H1 (cell line): Measurements from ENCODE around the gene SMIM23. TPM values are rescaled to one million over a fixed set of nuclear protein-coding genes. Genes with fewer than 3 reads are reported as not detected.

Source experiments
- CTCF ChIA-PET: fragments of 300-600 bp; sonication (Branson Sonifier 250); formaldehyde crosslinking; loops from one replicate; lab custom pipeline; 2021; ENCODE audit not compliant: partially characterized antibody; lab: Charles Lee
- POLR2A ChIA-PET: fragments of 300-600 bp; sonication (Branson Sonifier 250); formaldehyde crosslinking; loops from one replicate; lab custom pipeline; 2021; ENCODE audit warnings: inconsistent platforms; ENCODE audit not compliant: partially characterized antibody; lab: Charles Lee
- DNase-seq, 2 experiments: peaks; one replicate each; pipeline versions ENCODE4 v3.0.0 to v3.0.0-alpha.2; 2010 to 2022; ENCODE audit warnings: low spot score in 2 of 2, low read depth in 1 of 2, mixed read lengths in 1 of 2
- FAIRE-seq: peaks from 2 replicates; lab custom pipeline; 2011; peaks lifted over from hg19 to GRCh38; lab: Jason Lieb, UNC
- H2AFZ ChIP-seq: 2 replicates; pipeline ENCODE4 v1.8.1; 2012; ENCODE audit warnings: low read length, inconsistent platforms
- H2AK5ac ChIP-seq: 2 replicates; pipeline ENCODE4 v1.6.1; 2013; ENCODE audit warnings: low read depth, low read length
- H2BK120ac ChIP-seq: replicated peaks from 2 replicates; pipeline ENCODE3; 2013; ENCODE audit warnings: low read depth, low read length, inconsistent platforms
- H2BK12ac ChIP-seq: 2 replicates; pipeline ENCODE4 v1.6.1; 2013; ENCODE audit warnings: low read depth, low read length
- H2BK15ac ChIP-seq: 2 replicates; pipeline ENCODE4 v1.6.1; 2013; ENCODE audit warnings: low read length
- H2BK20ac ChIP-seq: 2 replicates; pipeline ENCODE4 v1.6.1; 2013; ENCODE audit warnings: low read length
- H2BK5ac ChIP-seq: 2 replicates; pipeline ENCODE4 v1.6.1; 2013; ENCODE audit warnings: low read depth, low read length
- H3K14ac ChIP-seq: 2 replicates; pipeline ENCODE4 v1.6.1; 2013; ENCODE audit warnings: inconsistent platforms; ENCODE audit not compliant: insufficient read length
- H3K18ac ChIP-seq: 2 replicates; pipeline ENCODE4 v1.6.1; 2013; ENCODE audit warnings: low read length; ENCODE audit errors: extremely low read depth
- H3K23ac ChIP-seq: 2 replicates; pipeline ENCODE4 v1.6.1; 2013; ENCODE audit warnings: inconsistent platforms; ENCODE audit not compliant: insufficient read length
- H3K23me2 ChIP-seq: 2 replicates; pipeline ENCODE4 v1.6.1; 2013; ENCODE audit warnings: low read depth, low read length
- H3K27ac ChIP-seq: 2 replicates; pipeline ENCODE4 v1.6.1; 2011; ENCODE audit warnings: low read depth, low read length, inconsistent platforms
- H3K27me3 ChIP-seq, 4 experiments: replicated peaks in 1 of 4; 1 replicate in 1 of 4; 2 replicates in 3 of 4; pipeline versions ENCODE4 v1.6.1 to v1.8.1; 2011 to 2013; ENCODE audit warnings: low read length in 3 of 4, mild to moderate bottlenecking in 3 of 4, inconsistent platforms in 2 of 4, mixed read lengths in 2 of 4, moderate library complexity in 1 of 4; ENCODE audit not compliant: control insufficient read depth in 3 of 4, insufficient read depth in 3 of 4; ENCODE audit errors: extremely low read depth in 1 of 4
- H3K36me3 ChIP-seq, 4 experiments: 2 replicates each; pipeline versions ENCODE4 v1.6.1 to v1.8.1; 2011 to 2013; ENCODE audit warnings: mild to moderate bottlenecking in 4 of 4, low read length in 3 of 4, moderate library complexity in 2 of 4, control low read depth in 1 of 4, inconsistent platforms in 1 of 4; ENCODE audit not compliant: insufficient read depth in 4 of 4, control insufficient read depth in 2 of 4
- H3K4ac ChIP-seq: replicated peaks from 2 replicates; pipeline ENCODE3; 2013; ENCODE audit warnings: low read length, low read depth, mixed read lengths, inconsistent platforms; ENCODE audit not compliant: insufficient read length
- H3K4me1 ChIP-seq, 4 experiments: replicated peaks in 1 of 4; 1 replicate in 1 of 4; 2 replicates in 3 of 4; pipeline versions ENCODE4 v1.6.1 to v1.8.1; 2011 to 2013; ENCODE audit warnings: low read length in 3 of 4, inconsistent platforms in 2 of 4, mixed read lengths in 1 of 4; ENCODE audit not compliant: insufficient read depth in 4 of 4, control insufficient read depth in 3 of 4
- H3K4me2 ChIP-seq, 2 experiments: 2 replicates each; pipeline versions ENCODE4 v1.6.1 to v1.8.1; 2011 to 2013; ENCODE audit warnings: low read depth in 2 of 2, low read length in 2 of 2, control low read depth in 1 of 2, inconsistent platforms in 1 of 2, mild to moderate bottlenecking in 1 of 2; ENCODE audit not compliant: insufficient read depth in 1 of 2
- H3K4me3 ChIP-seq, 4 experiments: fragments of 200-600, 300-600 bp in 1 of 4; sonication (generic), shearing (Covaris generic), sonication (Bioruptor Twin) in 1 of 4; 2 replicates each; pipeline versions ENCODE4 v1.5.1 to v1.8.1; 2011 to 2016; ENCODE audit warnings: low read length in 4 of 4, low read depth in 3 of 4, control low read depth in 2 of 4, inconsistent platforms in 2 of 4, mild to moderate bottlenecking in 2 of 4, mixed read lengths in 1 of 4, moderate library complexity in 1 of 4; ENCODE audit not compliant: insufficient read depth in 2 of 4; ENCODE audit errors: extremely low read depth in 1 of 4
- H3K56ac ChIP-seq: replicated peaks from 2 replicates; pipeline ENCODE3; 2013; ENCODE audit warnings: low read depth, mild to moderate bottlenecking, mixed read lengths, low read length, inconsistent platforms; ENCODE audit not compliant: insufficient read length
- H3K79me1 ChIP-seq: 2 replicates; pipeline ENCODE4 v1.6.1; 2013; ENCODE audit warnings: low read depth, low read length, control low read depth
- H3K79me2 ChIP-seq, 2 experiments: 2 replicates each; pipeline versions ENCODE4 v1.6.1 to v1.8.1; 2012 to 2013; ENCODE audit warnings: low read length in 2 of 2, mild to moderate bottlenecking in 2 of 2, inconsistent platforms in 1 of 2; ENCODE audit not compliant: insufficient read depth in 2 of 2, control insufficient read depth in 1 of 2
- H3K9ac ChIP-seq, 4 experiments: replicated peaks in 1 of 4; 1 replicate in 1 of 4; 2 replicates in 3 of 4; pipeline versions ENCODE4 v1.6.1 to v1.8.1; 2011 to 2013; ENCODE audit warnings: low read depth in 3 of 4, low read length in 3 of 4, control low read depth in 2 of 4, mild to moderate bottlenecking in 2 of 4, moderate library complexity in 2 of 4, inconsistent platforms in 1 of 4; ENCODE audit errors: extremely low read depth in 1 of 4
- H3K9me3 ChIP-seq, 2 experiments: 2 replicates each; pipeline versions ENCODE4 v1.6.1 to v1.8.1; 2012 to 2013; ENCODE audit warnings: mild to moderate bottlenecking in 2 of 2, moderate library complexity in 2 of 2, control low read depth in 1 of 2, inconsistent platforms in 1 of 2, low read depth in 1 of 2, low read length in 1 of 2, mixed read lengths in 1 of 2; ENCODE audit not compliant: insufficient read depth in 2 of 2
- H4K20me1 ChIP-seq, 2 experiments: replicated peaks in 1 of 2; 2 replicates each; pipeline versions ENCODE3 to v1.8.1; 2011 to 2013; ENCODE audit warnings: inconsistent platforms in 2 of 2, low read length in 2 of 2, mild to moderate bottlenecking in 1 of 2; ENCODE audit not compliant: insufficient read depth in 2 of 2, control insufficient read depth in 1 of 2
- H4K5ac ChIP-seq: 2 replicates; pipeline ENCODE4 v1.6.1; 2013; ENCODE audit warnings: low read length, low read depth, mixed read lengths, inconsistent platforms; ENCODE audit not compliant: insufficient read length
- H4K8ac ChIP-seq: 2 replicates; pipeline ENCODE4 v1.8.0; 2013; ENCODE audit warnings: mild to moderate bottlenecking, moderate library complexity, low read length, inconsistent platforms; ENCODE audit not compliant: insufficient read depth; ENCODE audit errors: extremely low read depth
- H4K91ac ChIP-seq: replicated peaks from 2 replicates; pipeline ENCODE3; 2013; ENCODE audit warnings: low read length, mixed read lengths, inconsistent platforms; ENCODE audit not compliant: insufficient read length
- CBX8 ChIP-seq: fragments of 300-800, 300-1000 bp; sonication (generic); IDR thresholded peaks from 2 replicates; pipeline ENCODE4 v1.7.1; 2016; ENCODE audit warnings: low read depth, low read length, borderline replicate concordance
- CHD1 ChIP-seq: IDR thresholded peaks from 2 replicates; pipeline ENCODE4 v1.6.1; 2012; ENCODE audit warnings: low read depth, low read length, improper control_type of control experiment
- CTBP2 ChIP-seq: IDR thresholded peaks from 2 replicates; pipeline ENCODE4 v1.7.0; 2011; ENCODE audit warnings: borderline replicate concordance, mild to moderate bottlenecking, moderate library complexity, mixed read lengths, low read length; ENCODE audit not compliant: insufficient read depth, insufficient read length
- EGR1 ChIP-seq: IDR thresholded peaks from 2 replicates; pipeline ENCODE4 v1.6.1; 2011; ENCODE audit warnings: low read depth, low read length, borderline replicate concordance
- EP300 ChIP-seq, 2 experiments: IDR thresholded peaks; 1 replicate in 1 of 2; 2 replicates in 1 of 2; pipeline ENCODE4 v1.6.1; 2011 to 2012; ENCODE audit warnings: low read depth in 2 of 2, low read length in 2 of 2, mild to moderate bottlenecking in 2 of 2, borderline replicate concordance in 1 of 2, inconsistent platforms in 1 of 2, moderate library complexity in 1 of 2
- GABPA ChIP-seq: IDR thresholded peaks from 2 replicates; pipeline ENCODE4 v1.6.1; 2011; ENCODE audit warnings: mild to moderate bottlenecking, low read length, moderate library complexity, borderline replicate concordance; ENCODE audit not compliant: insufficient read depth
- HDAC2 ChIP-seq, 2 experiments: fragments of 300-600 bp in 1 of 2; sonication (generic) in 1 of 2; IDR thresholded peaks; 2 replicates each; pipeline ENCODE4 v1.6.1; 2011 to 2012; ENCODE audit warnings: low read depth in 2 of 2, low read length in 2 of 2, mild to moderate bottlenecking in 2 of 2, moderate library complexity in 2 of 2, borderline replicate concordance in 1 of 2, inconsistent platforms in 1 of 2
- KDM4A ChIP-seq: IDR thresholded peaks from one replicate; pipeline ENCODE4 v1.7.1; 2012; ENCODE audit warnings: low read depth, mild to moderate bottlenecking, moderate library complexity, low read length, inconsistent platforms; ENCODE audit not compliant: severe bottlenecking
- SAP30 ChIP-seq: fragments of 300-600 bp; sonication (generic); IDR thresholded peaks from 2 replicates; pipeline ENCODE4 v1.7.1; 2012; ENCODE audit warnings: low read length, moderate library complexity, mild to moderate bottlenecking, inconsistent platforms; ENCODE audit not compliant: insufficient read depth, insufficient replicate concordance
- SP2 ChIP-seq: IDR thresholded peaks from 2 replicates; pipeline ENCODE4 v1.6.1; 2012; ENCODE audit warnings: mild to moderate bottlenecking, low read length, inconsistent platforms
- WGBS, 2 experiments: shearing (Covaris generic) in 1 of 2; methylation state at CpG; one replicate each; pipeline versions ENCODE4 v1.1.6 to v1.1.7; 2013 to 2015; ENCODE audit warnings: low lambda C conversion rate in 2 of 2, mixed read lengths in 2 of 2, inconsistent platforms in 1 of 2, low coverage in 1 of 2, missing lambda C conversion rate in 1 of 2; ENCODE audit not compliant: insufficient replicate concordance in 2 of 2, insufficient coverage in 1 of 2, insufficient read length in 1 of 2; ENCODE audit errors: extremely low coverage in 1 of 2, missing lambda C conversion rate in 1 of 2; 5-methylcytosine and 5-hydroxymethylcytosine counted together
- polyA plus RNA-seq, 7 experiments: library from polyadenylated mRNA; depleted of rRNA in 3 of 7; stranded (reverse) in 5 of 7; unstranded in 2 of 7; fragments of >200 nt in 5 of 7; fragments of 200-250 nt in 2 of 7; gene quantifications; 1 replicate in 5 of 7; 2 replicates in 1 of 7; 4 replicates in 1 of 7; pipeline versions ENCODE4 v1.2.1 to v1.2.3, GENCODE V29; 2011 to 2013; ENCODE audit warnings: missing spikeins in 2 of 7, mixed read lengths in 2 of 7
- total RNA-seq: library from RNA; stranded (reverse); fragmentation: NEBNext Ultra II Directional; extraction: Animal tissue kit (Norgen Biotek cat#: 25700); gene quantifications from 2 replicates; pipeline ENCODE4 v1.2.1, GENCODE V29; 2021
- TF ChIP-seq, protein P1 (sequence below): IDR thresholded peaks from 2 replicates; pipeline ENCODE4 v1.6.1; 2011; ENCODE audit warnings: low read length, improper control_type of control experiment

Gene SMIM23
- total and polyA plus RNA-seq, 2 of the 8 experiments (the other 6 are each of a cell fraction or from before 2014, with no cell fraction given) = not detected

DNA sequence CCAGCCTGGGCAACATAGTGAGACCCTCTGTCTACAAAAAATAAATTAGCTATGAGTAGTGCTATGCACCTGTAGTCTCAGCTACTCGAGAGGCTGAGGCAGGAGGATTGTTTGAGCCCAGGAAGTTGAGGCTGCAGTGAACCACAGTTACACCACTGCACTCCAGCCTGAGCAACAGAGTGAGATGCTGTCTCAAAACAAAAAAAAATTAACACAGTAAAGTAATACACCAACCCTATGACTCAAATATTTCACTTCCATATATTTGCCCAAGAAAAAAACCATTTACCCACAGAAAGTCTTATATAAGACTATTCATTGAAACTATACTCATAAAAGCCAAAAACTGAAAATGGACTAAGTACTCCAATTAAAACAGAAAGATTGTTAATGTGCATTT, 16.2 kb downstream of the SMIM23 start:
- no peak overlapping the region for H2AK5ac ChIP-seq
- H3K27me3 ChIP-seq = peaks cover 0 to 7% (median 2%) of the 10 kb centered on the region in 4 experiments; a peak in 4 of 7 replicates
- no peak overlapping the region for H2BK120ac ChIP-seq
- no peak overlapping the region for H3K4ac ChIP-seq
- no peaks in the 10 kb centered on the region for H3K79me2 ChIP-seq
- FAIRE-seq (no peak), DNase-seq (no peak)
- H3K4me1 ChIP-seq = peaks cover 0 to 8% (median 5%) of the 10 kb centered on the region in 4 experiments; a peak in 5 of 7 replicates
- CTCF ChIA-PET = interaction anchor here (1.3 to 1.7 kb wide), 3 partner anchors 9 to 44 kb away, joined by 3 to 5 read pairs (median 4); no protein-coding TSS in a partner anchor
- H2BK15ac ChIP-seq = no peak overlapping the region
- no peaks in the 10 kb centered on the region for H3K36me3 ChIP-seq
- H4K20me1 ChIP-seq = no peaks in the 10 kb centered on the region
- H2BK20ac ChIP-seq = no peak overlapping the region
- POLR2A ChIA-PET = interaction anchor here (1.3 kb wide), 2 partner anchors 10 to 21 kb away, joined by 3 read pairs; no protein-coding TSS in a partner anchor
- H3K79me1 ChIP-seq = no peaks in the 10 kb centered on the region
- no peak overlapping the region for H3K14ac ChIP-seq
- no peak overlapping the region for H3K27ac ChIP-seq
- H3K23me2 ChIP-seq = no peaks in the 10 kb centered on the region
- no peaks in the 10 kb centered on the region for H3K9me3 ChIP-seq
- no peak overlapping the region for H2BK12ac ChIP-seq
- no peak overlapping the region for H3K56ac ChIP-seq
- H3K18ac ChIP-seq = no peak overlapping the region
- no peak overlapping the region for H2AFZ ChIP-seq
- WGBS, 2 experiments = 92% methylated on average over 1 of the region's 1 CpG; no CpG with 5 or more reads in 1 of the 2 experiments
- H3K23ac ChIP-seq = no peak overlapping the region
- no peak overlapping the region for H4K91ac ChIP-seq
- TF ChIP-seq HDAC2 (IDR thresholded peaks at IDR 0.05; ENCODE audit: borderline replicate concordance in 1 of 2, low read depth in 2 of 2, low read length in 2 of 2) = no peak
- TF ChIP-seq EP300 (IDR thresholded peaks at IDR 0.05; ENCODE audit: borderline replicate concordance in 1 of 2, low read depth in 2 of 2, low read length in 2 of 2) = no peak
- TF ChIP-seq KDM4A = no peak
- TF ChIP-seq SP2 = no peak
- TF ChIP-seq GABPA = no peak
- no peak for TF ChIP-seq CTBP2
- TF ChIP-seq, protein P1, sequence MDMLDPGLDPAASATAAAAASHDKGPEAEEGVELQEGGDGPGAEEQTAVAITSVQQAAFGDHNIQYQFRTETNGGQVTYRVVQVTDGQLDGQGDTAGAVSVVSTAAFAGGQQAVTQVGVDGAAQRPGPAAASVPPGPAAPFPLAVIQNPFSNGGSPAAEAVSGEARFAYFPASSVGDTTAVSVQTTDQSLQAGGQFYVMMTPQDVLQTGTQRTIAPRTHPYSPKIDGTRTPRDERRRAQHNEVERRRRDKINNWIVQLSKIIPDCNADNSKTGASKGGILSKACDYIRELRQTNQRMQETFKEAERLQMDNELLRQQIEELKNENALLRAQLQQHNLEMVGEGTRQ = no peak
- no peak for TF ChIP-seq CBX8
- no peak for TF ChIP-seq CHD1
- TF ChIP-seq SAP30 = no peak
- no peak for TF ChIP-seq EGR1
- H3K4me3 ChIP-seq = no peak overlapping the region
- H2BK5ac ChIP-seq = no peak overlapping the region
- no peak overlapping the region for H3K9ac ChIP-seq
- H3K4me2 ChIP-seq = no peak overlapping the region
- no peak overlapping the region for H4K5ac ChIP-seq
- no peak overlapping the region for H4K8ac ChIP-seq
